Neural progenitor cell (in vitro differentiated cells): ENCODE results near the gene P2RX4.

Experiments
- EZH2phosphoT487 ChIP-seq: fragments of 200-600 bp; sonication (generic); IDR thresholded peaks from 2 replicates; pipeline ENCODE4 v1.6.1; 2017; ENCODE audit warnings: antibody characterized with exemption
- TF ChIP-seq, protein P1 (sequence below): fragments of 200-600 bp; sonication (generic); IDR thresholded peaks from 2 replicates; pipeline ENCODE4 v1.5.1; 2017; ENCODE audit warnings: antibody characterized with exemption, mild to moderate bottlenecking

DNA sequence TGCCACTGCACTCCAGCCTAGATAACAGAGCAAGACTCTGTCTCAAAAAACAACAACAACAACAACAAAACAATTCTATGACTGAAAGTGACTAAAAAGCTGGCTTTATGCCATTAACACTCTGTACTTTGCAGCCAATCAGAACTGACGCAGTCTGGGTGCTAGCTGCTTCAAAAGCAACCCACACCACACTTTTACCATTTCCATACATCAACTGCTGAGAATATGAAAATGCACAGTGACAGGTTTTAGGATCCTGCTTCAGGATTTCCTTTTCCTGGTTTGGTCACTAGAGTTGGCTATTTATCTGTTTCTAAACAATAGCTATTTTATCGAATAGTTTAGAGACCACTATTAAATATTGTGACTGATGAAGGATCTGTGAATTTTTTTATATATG, 23.1 kb upstream of the P2RX4 start:
- TF ChIP-seq, protein P1, sequence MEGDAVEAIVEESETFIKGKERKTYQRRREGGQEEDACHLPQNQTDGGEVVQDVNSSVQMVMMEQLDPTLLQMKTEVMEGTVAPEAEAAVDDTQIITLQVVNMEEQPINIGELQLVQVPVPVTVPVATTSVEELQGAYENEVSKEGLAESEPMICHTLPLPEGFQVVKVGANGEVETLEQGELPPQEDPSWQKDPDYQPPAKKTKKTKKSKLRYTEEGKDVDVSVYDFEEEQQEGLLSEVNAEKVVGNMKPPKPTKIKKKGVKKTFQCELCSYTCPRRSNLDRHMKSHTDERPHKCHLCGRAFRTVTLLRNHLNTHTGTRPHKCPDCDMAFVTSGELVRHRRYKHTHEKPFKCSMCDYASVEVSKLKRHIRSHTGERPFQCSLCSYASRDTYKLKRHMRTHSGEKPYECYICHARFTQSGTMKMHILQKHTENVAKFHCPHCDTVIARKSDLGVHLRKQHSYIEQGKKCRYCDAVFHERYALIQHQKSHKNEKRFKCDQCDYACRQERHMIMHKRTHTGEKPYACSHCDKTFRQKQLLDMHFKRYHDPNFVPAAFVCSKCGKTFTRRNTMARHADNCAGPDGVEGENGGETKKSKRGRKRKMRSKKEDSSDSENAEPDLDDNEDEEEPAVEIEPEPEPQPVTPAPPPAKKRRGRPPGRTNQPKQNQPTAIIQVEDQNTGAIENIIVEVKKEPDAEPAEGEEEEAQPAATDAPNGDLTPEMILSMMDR: no peak
- TF ChIP-seq EZH2phosphoT487: no peak
